ENCODE data around the gene EIF4E2. TPM values are rescaled to one million over a fixed set of nuclear protein-coding genes. Genes with fewer than 3 reads are reported as not detected.
"Not testable (repeated sequence)": the region's sequence is repeated elsewhere in the genome, so short reads cannot be mapped to it uniquely, and the experiment has no call there.

The EIF4E2 gene
- total RNA-seq, 1 donor from 2014 or later = 38.1 TPM

DNA sequence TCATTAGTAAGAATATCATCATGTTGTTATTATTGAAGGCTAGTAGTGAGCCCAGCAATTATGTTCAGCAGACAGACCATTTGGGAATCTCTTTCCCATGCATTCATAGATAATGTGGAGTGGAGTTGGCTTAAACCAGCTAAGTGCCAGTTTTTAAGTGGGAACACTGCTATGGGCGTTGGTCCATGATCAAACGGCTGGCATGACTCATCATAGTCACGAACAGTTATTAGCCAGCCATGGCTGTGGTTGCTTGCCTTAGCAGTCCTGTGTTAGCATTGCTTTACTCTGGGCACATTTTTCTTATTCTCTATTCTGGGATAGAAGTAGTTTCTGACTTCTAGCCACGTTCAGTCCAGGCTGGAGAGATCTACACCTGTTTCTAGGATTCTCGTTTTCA is 17.7 kb downstream of the EIF4E2 start:
- no peak for DNase-seq

DNA sequence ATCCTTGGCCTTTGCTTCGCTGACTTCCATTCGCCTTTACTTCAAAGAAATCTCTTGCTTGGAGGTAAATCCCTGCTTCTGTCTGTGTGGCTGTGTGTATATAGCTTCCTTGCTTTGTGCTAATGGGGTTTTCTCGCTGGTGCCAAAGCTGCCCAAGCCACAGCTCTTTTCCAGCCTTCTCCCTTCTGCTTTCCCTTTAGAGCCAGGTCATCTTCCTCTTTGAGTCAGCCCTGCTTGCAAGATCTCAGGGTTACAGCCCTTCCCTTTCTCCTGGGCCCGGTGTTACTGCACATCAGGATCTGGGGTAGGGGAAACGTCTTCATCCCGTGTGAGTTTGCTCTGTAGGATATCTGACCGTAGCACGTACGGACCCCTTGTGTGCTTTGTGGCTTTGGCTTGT is 19.1 kb downstream of the EIF4E2 start:
- no peak for DNase-seq

DNA sequence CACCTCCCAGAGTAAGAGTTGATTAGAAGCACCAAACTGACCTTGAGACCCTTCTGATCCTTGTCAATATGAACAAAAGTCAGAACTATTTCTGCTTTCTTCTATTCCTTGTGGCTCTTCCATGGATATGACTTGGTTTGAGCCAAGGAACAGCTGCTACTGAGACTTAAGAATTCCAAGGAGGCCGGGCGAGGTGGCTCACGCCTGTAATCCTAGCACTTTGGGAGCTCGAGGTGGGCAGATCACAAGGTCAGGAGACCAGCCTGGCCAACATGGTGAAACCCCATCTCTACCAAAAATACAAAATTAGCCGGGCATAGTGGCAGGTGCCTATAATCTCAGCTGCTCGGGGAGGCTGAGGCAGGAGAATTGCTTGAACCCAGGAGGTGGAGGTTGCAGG is 20.0 kb downstream of the EIF4E2 start:
- not testable (repeated sequence) for DNase-seq

DNA sequence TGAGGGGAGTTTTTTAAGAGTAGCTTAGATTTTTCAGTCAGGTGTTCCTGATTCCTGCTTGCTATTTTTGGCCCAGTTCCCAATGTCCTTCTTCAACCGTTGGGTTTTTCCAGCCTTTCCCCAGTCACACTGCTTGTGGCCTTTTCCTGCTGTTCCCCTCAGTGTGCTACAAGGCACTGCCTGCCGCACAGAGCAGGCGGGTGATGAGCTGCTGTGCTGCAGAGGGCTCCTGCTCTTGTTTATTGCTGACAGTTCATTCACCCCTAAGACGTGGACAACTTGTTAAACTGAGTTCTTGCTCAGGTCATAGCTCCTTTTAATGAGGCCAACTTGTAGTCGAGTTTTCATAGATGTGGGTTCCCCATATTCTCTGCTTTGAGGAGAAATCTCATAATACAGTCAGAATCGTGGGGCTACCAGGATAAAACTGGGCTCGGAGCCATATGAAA is 20.6 kb downstream of the EIF4E2 start:
- DNase-seq = no peak

DNA sequence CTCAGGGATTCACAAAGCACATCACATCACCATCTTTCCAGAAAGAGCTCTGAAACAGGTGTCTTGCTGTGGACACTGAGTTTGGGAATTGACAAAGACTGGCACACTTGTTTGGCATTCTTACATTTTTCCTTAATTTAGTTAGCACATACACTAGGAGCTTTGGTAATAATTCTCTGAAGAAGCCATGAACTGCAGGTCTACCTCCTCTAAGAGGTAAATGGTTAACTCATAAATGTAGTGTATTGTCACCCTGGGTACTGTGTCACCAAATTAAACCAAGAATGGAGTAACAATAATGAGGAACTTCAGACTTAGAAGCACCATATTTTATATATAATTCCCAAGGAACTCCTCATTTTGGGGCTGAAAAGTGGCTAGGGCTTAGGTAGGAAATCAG is 22.6 kb downstream of the EIF4E2 start:
- no peak for DNase-seq

DNA sequence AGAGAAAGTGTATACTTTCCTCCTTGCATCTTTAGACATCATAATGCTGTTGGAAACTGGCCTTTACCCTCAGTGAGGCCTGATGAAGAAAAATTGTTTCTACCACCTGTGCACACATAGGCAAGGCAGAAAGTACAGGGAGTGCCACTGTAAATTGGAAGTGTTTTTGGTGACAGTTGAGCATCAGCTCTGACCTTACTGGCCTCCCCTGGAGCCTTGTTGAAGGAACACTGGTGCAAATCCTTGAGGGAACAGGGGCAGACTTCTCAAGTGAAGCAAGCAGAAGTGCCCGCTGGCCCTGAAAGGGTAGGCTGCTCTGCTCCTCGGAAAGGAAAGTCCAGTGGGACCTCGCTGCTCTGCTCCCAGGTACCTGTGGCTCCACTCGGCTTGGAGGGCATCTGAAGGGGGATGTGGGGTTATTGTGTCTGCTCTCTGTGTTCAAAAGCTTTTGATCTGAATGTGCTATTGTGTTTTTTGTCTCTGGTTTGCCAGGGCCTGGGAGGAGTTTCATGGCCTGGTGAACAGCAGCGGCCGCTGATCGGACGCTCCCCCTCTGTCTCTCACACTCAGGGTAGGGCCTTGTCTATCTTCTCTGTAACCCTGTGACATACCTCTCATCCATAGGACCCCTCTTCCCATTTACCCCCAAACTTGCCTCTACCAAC is 23.4 kb downstream of the EIF4E2 start:
- no peak for DNase-seq

DNA sequence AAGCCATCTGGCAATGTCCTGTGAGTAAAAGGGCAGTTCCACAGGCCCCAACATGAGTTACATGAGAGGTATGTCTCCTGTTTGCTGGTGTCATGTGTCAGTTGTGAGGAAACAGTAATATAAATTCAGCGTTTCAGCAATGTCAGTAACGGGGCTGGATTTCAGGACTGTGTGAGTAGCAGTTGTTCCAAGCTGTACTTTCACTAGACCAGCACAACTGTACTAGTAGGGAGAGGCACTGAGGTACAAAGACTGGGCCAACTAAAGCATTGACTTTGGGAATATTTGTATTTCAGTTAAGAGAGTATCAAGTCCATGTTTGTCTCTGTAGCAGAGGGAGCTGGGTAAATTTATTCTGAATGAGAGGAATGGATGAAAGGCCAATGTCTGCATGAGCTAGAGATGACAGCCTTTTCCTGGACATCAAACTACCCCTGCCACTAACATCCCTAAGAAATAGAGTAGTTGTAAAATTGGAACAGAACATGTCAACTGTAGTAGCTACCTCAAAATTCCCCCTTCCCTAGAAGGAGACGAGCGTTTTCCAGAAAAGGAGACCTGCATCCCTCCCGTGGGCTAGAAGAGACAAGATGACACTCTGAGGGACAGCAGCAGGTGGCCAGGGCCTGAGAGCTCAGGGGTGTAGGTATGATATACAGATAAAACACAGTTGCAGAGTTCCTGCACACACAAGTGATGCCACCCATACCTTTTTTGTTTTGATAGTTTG is 24.4 kb downstream of the EIF4E2 start:
- no peak for DNase-seq

DNA sequence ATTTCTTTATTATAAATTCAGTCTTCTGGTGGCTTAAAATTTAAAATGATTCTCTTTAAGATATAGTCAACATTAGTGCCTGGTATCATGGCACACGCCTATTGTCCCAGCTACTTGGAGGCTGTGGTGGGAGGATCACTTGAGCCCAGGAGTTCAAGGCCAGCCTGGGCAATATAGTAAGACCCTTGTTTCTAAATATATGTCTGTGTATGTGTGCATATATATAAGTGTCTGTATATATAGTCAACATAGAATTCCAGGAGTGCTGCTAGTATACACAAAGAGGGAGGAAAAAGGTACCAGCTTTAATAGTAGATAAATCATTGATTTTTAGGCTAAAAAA is 24.9 kb downstream of the EIF4E2 start:
- DNase-seq = no peak

DNA sequence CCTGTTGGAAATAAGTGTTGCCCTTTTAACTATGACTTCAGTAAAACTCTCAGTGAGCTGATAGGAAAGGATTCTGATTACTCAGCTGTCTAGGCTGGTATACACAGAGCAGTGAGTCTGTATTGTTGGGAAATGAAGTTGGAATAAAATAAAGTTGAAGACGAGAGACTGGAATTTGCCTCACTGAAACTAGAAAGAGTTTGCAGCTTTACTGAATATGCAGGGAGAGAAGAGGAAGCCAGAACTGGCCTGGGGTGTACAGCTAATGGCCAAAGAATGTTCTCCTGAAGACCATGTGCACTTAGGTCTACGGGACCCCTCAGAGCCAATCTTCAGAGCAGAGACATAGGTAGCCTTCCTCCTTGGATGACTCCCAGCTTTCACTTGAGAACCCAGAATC is 26.5 kb downstream of the EIF4E2 start:
- no peak for DNase-seq

DNA sequence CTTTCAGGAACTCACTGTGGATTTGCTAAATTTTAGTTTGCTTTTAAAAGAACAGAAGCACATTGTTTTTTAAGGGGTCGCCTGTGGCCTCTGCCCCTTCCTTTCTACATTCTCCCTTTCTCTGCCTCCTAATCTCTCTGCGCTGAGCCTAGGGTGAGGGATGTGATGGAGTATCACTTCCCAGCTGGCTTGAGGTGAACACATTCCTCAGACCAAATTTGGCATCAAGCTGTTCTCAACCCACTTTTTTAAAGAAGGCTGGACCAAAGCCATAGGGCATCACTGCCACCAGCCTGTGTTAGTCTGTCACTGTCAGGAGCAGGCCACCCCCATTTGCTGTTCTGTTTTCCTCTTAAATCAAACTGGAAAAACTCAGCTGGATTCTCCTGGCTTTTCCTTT is 27.4 kb downstream of the EIF4E2 start:
- no peak for DNase-seq

DNA sequence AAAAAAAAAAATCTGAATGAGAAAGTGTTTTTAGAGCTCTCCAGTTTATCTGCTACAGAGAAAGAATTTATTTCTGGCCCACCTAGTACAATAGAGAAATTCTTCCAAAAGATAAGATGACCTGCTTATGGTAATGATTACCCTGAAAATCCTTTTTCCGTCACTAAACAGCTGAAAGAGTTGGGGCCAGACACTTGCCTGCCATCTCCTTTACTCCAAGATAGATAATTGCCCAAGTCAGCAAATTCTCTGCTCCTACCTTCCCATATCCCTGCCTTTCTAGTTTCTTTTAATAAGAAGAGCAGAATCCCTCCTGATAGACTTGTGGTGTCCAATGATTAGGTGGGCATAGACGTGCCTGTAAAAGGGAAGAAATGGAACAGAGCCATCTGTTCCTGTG is 28.1 kb downstream of the EIF4E2 start:
- no peak for DNase-seq

DNA sequence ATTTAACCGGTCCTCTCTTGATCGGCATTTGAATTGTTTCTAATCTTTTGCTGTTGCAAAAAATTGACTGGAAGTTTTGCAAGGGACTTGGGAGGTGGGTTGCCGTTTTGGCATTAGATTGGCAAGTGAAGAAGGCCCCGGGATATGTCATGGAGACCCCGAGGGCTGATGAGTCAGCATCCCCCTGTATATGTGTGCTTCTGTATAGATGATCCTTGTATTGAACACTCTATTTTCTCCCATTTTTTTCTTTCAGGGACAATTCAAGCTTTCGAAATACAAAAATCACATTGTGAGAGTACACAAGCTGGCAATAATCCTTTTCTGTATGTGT is 30.1 kb downstream of the EIF4E2 start:
- DNase-seq = no peak

DNA sequence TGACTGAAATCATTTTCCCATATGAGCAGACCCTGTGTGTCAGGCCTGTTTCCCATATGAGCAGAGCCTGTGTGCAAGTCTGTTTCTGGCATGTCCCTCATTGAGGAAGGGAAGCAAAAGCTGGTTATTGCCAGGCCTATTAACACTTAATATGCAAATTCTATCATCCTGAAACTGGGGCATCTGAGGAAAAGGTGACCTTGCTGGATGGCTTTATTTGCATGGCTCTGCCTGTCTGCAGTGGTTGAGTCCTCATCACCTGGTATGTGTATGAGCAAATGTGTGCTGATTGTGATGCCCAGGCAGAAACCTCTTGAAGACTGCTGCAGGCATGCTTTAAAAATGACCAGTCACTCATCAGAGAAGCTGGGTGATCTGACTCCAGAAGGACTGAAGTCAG is 31.2 kb downstream of the EIF4E2 start:
- no peak for DNase-seq

DNA sequence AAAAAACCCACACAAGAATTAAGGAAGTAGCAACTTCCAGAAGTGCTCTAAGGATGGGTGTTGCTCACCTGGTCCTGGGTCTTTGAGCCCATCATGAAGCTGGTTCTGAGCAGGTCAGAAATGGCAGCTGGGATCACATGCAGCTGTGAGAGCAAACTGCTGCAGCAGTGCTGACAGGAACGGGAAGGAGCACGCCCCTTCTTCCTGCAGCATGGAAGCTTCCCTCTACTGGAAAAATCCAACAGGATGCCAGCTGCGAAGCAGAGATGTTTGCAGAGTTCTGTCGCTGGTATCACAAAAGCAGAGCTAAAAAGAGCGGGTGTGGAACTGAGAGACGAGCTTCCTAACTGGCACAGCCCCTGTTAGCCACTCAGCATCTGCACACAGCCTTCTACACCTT is 33.7 kb downstream of the EIF4E2 start:
- DNase-seq = no peak

DNA sequence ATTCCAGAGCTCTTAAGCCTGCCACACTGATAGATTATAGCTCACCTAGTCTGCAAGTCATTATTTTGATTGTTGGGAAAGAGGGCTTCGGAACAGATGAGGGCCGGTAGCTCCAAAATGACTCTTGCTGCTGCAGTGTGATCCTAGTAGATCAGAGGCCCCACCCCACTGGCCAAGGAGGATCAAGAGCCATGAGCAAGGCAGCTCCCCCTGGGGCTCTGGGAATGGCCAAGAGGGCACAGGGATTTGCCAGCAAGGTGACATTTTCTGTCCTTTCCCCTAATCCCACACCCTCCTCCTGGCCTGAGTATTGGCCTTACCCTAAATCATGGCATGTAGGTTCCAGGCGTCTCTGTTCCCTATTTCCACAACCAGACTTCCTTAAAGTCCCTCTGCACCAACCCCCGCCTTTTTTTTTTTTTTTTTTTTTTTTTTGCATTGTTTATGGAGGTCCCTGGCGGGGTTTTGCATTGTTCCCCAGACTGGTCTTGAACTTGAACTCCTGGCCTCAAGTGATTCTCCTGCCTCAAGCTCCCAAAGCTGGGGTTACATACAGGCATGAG is 36.5 kb downstream of the EIF4E2 start:
- no peak for DNase-seq

DNA sequence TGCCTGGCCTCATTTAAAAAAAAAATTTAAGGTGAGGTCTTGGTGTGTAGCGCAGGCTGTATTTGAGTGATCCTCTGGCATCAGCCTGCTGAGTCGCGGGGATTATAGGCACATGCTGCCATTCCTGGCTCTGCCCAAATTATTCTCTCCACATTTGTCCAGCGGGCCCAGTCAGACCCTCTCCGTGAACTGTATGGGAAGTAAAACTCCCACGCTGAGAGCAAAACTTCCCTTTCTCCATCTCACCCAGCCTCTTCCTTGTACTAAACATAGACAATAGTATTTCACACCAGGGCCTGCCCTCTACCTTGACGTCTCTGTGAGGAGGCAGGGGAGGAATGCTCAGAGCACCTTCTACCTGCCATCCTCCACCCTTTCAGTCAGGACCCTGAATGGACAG is 37.0 kb downstream of the EIF4E2 start:
- DNase-seq = no peak

DNA sequence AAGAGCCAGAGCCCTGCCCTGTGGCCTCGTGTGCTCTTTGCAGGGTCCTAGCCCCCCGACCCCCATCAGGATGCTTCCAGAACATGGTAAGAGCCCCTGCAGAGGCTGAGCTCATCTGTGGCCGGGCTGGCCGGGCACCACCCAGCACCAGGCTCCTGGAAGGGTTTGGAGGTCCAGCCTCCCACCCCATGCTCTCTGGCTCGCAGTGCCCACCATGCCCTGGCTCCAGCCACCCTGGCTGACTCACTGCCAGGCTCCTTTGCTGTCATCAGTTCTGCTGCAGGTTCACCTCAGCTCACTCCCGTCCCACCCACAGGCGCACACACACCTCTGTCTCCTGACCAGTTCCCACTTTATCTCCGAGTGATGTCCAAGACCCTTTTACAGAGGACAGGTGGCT is 37.5 kb downstream of the EIF4E2 start:
- DNase-seq = no peak

DNA sequence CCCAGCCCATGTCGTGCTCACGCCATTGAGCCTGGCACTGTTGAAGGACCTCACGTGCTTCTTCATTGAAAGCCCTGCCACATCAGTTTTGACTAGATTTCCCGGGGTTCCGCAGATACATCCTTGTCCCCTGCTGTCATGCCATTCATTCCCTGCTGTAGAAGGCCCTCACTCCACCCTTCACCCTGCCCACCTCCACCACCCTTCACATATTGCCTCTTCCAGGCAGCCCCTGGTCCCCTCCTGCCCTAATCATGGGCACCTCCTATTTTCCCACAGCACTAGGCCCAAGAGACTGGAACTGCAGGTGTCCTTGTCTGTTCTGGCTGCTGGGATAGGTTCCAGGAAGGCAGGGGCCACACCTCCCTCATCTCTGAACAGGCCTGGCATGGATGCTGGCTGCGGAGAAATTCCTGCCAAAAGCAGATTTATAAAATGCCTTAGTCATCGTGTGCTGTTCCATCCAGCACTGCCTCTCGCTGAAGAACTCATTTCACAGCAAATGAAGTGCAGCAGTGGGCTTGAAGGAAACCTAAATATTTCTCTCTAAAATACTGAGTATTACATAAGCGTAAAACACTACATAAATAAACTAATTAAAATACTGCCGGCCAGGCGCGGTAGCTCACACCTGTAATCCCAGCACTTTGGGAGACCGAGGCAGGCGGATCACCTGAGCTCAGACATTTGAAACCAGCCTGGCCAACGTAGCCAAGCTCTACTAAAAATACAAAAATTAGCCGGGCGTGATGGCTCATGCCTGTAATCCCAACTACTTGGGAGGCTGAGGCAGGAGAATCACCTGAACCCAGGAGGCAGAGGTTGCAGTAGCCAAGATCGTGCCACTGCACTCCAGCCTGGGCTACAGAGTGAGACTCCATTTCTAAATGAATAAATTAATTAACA is 38.4 kb downstream of the EIF4E2 start:
- peak; percentile 63 for DNase-seq

DNA sequence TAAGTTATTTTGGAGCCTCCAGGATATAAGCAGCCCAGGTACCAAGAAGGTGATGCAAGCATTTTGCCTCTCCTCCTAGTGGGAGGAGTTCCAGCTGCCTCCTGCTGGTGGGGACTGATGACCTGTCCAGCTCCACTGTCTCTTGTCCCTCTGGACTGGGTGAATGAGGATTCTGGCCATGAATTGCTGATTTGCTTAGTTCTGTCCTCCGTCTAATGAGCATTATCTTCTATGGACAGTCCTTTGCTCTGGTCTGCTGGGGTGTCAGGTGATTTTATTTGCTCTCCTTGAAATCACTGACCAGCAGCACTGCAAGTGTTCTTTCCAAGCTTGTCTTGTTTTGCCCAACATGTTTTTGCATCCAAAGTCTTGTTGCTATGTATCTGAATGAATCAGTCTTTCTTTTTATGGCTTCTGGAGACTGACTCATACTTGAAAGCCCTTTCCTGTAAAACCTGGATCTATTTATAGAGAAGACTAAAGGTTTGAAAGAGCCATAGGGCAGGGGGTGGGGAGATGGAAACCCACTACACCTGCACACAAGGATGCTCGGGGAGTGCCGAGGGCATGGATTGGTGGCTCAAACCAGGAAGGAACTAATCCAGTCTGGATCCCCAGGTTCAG is 42.4 kb downstream of the EIF4E2 start:
- no peak for DNase-seq

DNA sequence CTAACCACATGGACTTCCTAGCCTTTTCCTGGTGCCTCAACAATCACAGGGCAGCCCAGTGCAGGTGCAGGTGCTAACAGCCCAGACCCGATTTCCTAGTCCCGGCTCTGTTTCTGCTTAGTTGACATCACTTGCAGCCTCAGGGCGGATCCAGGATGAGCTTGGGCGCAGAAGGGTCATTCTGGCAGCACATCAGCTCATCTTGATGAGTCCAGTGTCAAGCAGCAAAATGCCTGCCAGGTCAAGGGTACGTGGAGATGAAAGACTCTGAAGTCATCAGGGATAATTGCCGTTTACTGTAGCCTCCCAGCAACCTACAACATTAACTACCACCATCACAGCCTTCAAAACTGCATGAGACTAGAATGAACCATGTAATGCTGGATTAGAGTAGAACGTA is 43.5 kb downstream of the EIF4E2 start:
- no peak for DNase-seq

DNA sequence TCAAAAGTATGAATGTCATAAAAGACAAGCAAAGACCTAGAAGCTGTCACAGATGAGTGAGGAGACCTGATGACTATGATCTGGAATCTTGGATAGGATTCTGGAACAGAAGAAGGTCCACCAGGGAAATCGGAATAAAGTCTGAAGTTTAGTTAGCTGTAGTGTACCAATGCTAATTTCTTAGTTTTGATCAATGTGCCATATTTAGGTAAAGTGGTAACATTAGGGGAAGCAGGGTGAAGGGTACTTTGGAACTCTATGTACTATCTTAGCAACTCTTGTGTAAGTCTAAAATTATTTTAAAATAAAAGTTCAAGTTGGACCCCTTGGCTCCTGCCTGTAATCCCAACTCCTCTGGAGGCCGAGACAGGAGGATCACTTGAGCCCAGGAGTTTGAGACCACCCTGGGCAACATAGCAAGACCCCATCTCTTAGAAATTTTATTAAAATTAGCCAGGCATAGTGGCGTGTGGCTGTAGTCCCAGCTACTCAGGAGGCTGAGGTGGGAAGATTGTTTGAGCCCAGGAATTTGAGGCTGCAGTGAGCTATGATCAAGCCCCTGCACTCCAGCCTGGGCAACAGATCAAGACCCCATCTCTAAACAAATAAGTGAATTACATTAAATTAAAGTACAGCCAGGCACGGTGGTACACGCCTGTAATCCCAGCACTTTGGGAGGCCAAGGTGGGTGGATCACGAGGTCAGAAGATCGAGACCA is 47.0 kb downstream of the EIF4E2 start:
- DNase-seq = no peak

DNA sequence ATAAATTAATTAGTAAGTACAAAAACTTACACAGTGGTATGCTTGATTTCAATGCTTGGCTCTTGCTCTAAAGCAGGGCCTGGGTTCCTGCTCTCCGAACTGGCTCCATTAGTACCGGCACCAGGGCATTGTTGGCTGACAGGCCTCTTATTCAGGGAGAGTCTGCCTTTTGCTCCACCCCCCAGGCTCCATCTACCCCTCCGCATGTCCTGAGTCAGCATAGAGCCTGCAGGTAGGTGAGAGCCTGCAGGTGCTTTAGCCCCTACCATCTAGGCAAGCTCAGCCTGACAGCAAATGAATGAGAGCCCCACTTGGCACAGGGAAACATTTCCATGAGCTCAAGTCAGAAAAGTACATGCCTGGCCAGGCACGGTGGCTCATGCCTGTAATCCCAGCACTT is 47.8 kb downstream of the EIF4E2 start:
- DNase-seq = no peak

All from occipital lobe (tissue), 2 donors.